Spleen (tissue), 11 donors: ENCODE measurements around the gene GKN2. TPM values are rescaled to one million over a fixed set of nuclear protein-coding genes. Genes with fewer than 3 reads are reported as not detected.

Source experiments
- DNase-seq: peaks from one replicate; pipeline ENCODE4 v3.0.0-alpha.2; 2020
- H3K27ac ChIP-seq, 8 donors: fragments of 200-600 bp; sonication (generic) in 7 of 8; 1 replicate in 4 of 8; 2 replicates in 4 of 8; pipeline versions ENCODE4 v1.5.0 to v1.8.0; 2016 to 2021; ENCODE audit warnings: inconsistent platforms in 4 of 8, mild to moderate bottlenecking in 4 of 8, moderate library complexity in 1 of 8
- H3K27me3 ChIP-seq, 7 donors: fragments of 200-600 bp; sonication (generic) in 6 of 7; replicated peaks in 1 of 7; 1 replicate in 4 of 7; 2 replicates in 3 of 7; pipeline versions ENCODE4 v1.5.0 to v1.8.0; 2016 to 2021; ENCODE audit warnings: inconsistent platforms in 3 of 7, mild to moderate bottlenecking in 1 of 7
- H3K36me3 ChIP-seq, 6 donors: fragments of 200-600 bp; sonication (generic) in 5 of 6; 1 replicate in 4 of 6; 2 replicates in 2 of 6; pipeline versions ENCODE4 v1.5.0 to v1.8.0; 2016 to 2021; ENCODE audit warnings: inconsistent platforms in 2 of 6
- H3K4me1 ChIP-seq, 6 donors: fragments of 200-600 bp; sonication (generic) in 5 of 6; 1 replicate in 3 of 6; 2 replicates in 3 of 6; pipeline versions ENCODE4 v1.5.0 to v1.8.0; 2016 to 2021; ENCODE audit warnings: inconsistent platforms in 3 of 6
- H3K4me3 ChIP-seq, 8 donors: fragments of 200-600 bp; sonication (generic) in 7 of 8; 1 replicate in 4 of 8; 2 replicates in 4 of 8; pipeline versions ENCODE4 v1.5.0 to v1.8.0; 2016 to 2021; ENCODE audit warnings: inconsistent platforms in 4 of 8, mild to moderate bottlenecking in 4 of 8, moderate library complexity in 2 of 8
- H3K9me3 ChIP-seq, 8 donors: fragments of 200-600 bp; sonication (generic) in 7 of 8; 1 replicate in 4 of 8; 2 replicates in 4 of 8; pipeline versions ENCODE4 v1.5.0 to v1.8.0; 2016 to 2021; ENCODE audit warnings: inconsistent platforms in 4 of 8
- POLR2A ChIP-seq, 3 donors: fragments of 450-650 bp; IDR thresholded peaks; one replicate each; pipeline ENCODE4 v1.5.1; 2017; ENCODE audit warnings: antibody characterized with exemption in 3 of 3, mild to moderate bottlenecking in 1 of 3
- POLR2AphosphoS5 ChIP-seq, 3 donors: sonication (generic); formaldehyde crosslinking; IDR thresholded peaks; one replicate each; pipeline ENCODE4 v1.5.1; 2017; ENCODE audit warnings: antibody characterized with exemption in 3 of 3
- WGBS, 5 donors: extraction: QIAGEN DNeasy Blood & Tissue Kit in 3 of 5; methylation state at CpG; one replicate each; pipeline versions ENCODE4 v1.1.5 to v1.1.7; 2013 to 2018; 5-methylcytosine and 5-hydroxymethylcytosine counted together
- intact Hi-C: fragments of 100-400 bp; cut with DNase I; formaldehyde crosslinking; loops from one replicate; pipeline ENCODE4 v1.15.0; 2023; ENCODE audit warnings: low total_unique reads
- polyA plus RNA-seq, 3 donors: library from polyadenylated mRNA; stranded (reverse); fragments of 200-250 nt; gene quantifications; one replicate each; pipeline ENCODE4 v1.2.1, GENCODE V29; 2013
- total RNA-seq, 7 donors: library from RNA; depleted of rRNA in 3 of 7; stranded (reverse); fragments of >200 nt in 3 of 7; fragmentation: NEBNext Ultra II Directional in 4 of 7; extraction: Animal tissue kit (Norgen Biotek cat#: 25700) in 4 of 7; gene quantifications; one replicate each; pipeline versions ENCODE4 v1.1.0 to v1.2.1, GENCODE V29; 2016 to 2021
- TF ChIP-seq, protein P1 (sequence below), 11 experiments: fragments of 200-600 bp in 7 of 11; fragments of 450-650 bp in 4 of 11; sonication (generic) in 4 of 11; IDR thresholded peaks in 8 of 11; conservative IDR thresholded peaks in 3 of 11; 1 replicate in 7 of 11; 2 replicates in 4 of 11; pipeline versions ENCODE4 v1.4.0 to v1.8.0; 2016 to 2021; ENCODE audit warnings: antibody characterized with exemption in 11 of 11, inconsistent platforms in 4 of 11, mild to moderate bottlenecking in 1 of 11
- donor health status: healthy with polysubstance abuse.
- donor health status: DM: no; HTN: no; CAD: no; lungs with moderate emphysema.
- donor health status: DM: no; HTN: no; CAD: no.
- donor health status: Bipolar disorder and iron deficiency.
- donor health status: healthy.
- donor health status: DM: no; HTN: no; CAD: no.
- donor health status: DM: yes; HTN: yes; CAD: no.

GKN2 gene
- total and polyA plus RNA-seq, 10 donors: 0.12 to 0.26 TPM; not detected in 8

DNA sequence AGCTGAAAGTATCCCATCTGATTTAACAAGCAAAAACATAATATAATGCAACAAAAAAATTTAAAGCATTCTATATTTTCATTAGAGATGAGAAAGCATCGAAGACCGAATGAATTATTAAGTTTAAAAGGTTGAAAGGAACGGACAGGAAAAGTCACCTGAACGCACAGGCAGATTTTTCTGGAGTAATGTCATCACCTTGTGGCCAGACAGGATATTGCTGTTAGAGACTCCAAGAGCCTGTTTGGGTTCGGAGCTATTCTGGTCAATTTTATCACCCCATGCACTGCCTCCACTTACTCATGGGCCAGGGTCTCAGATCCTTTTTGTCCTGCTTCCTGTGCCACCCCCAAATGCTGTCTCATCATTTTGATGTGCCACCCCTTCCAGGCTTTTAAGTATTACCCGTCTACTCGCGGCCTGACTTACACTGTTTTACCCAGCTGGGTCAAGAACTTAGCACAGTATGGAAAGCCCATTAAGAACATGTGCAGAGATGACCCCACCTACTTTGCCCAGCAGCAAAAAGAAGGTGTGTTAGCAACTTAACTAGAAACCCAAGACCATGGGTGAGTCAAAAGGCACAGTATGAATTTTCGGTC, 27.3 kb downstream of the GKN2 start:
- TF ChIP-seq, protein P1, sequence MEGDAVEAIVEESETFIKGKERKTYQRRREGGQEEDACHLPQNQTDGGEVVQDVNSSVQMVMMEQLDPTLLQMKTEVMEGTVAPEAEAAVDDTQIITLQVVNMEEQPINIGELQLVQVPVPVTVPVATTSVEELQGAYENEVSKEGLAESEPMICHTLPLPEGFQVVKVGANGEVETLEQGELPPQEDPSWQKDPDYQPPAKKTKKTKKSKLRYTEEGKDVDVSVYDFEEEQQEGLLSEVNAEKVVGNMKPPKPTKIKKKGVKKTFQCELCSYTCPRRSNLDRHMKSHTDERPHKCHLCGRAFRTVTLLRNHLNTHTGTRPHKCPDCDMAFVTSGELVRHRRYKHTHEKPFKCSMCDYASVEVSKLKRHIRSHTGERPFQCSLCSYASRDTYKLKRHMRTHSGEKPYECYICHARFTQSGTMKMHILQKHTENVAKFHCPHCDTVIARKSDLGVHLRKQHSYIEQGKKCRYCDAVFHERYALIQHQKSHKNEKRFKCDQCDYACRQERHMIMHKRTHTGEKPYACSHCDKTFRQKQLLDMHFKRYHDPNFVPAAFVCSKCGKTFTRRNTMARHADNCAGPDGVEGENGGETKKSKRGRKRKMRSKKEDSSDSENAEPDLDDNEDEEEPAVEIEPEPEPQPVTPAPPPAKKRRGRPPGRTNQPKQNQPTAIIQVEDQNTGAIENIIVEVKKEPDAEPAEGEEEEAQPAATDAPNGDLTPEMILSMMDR (IDR thresholded peaks at IDR 0.05 in 8 of 11, conservative IDR thresholded peaks at IDR 0.05 in 3 of 11): peak; percentile 65 to 91 (median 84)
- no peak for TF ChIP-seq POLR2A (IDR thresholded peaks at IDR 0.05)
- no peaks in the 10 kb centered on the region for H3K9me3 ChIP-seq
- no peaks in the 10 kb centered on the region for H3K36me3 ChIP-seq
- intact Hi-C loops: loop anchor here (5.0 kb wide), 1 partner anchor 218 kb away; no protein-coding TSS in a partner anchor
- peaks cover 0 to 5% (median 2%) of the 10 kb centered on the region in 6 donors for H3K4me1 ChIP-seq
- H3K27ac ChIP-seq: no peak overlapping the region
- 41 to 46% (median 43%) methylated on average over 9 of the region's 9 CpGs for WGBS, 5 donors
- H3K4me3 ChIP-seq: no peak overlapping the region
- no peaks in the 10 kb centered on the region for H3K27me3 ChIP-seq
- DNase-seq: no peak

DNA sequence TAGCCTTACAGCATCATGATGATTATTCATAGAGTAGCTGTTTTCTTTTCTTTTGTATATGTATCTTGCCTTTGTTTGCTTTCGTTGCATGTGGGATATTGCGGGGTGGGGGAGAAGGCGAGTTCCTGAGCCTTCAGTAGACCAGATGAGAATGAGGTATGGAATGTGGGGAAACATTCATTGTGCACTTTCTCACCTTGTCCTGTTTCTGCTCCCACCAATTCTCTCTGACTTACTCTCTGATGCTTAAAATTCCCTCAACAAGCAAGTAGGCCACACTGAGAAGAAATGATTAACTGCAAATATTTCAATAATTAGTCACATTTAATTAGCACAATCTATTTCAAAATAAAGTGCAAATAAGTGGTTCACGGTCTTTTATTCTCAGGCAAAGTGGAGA, 31.0 kb downstream of the GKN2 start:
- Histone ChIP-seq H3K4me1 (peaks cover 0 to 5% (median 2%) of the 10 kb centered on the region in 6 donors), H3K4me3 (no peak overlapping the region), H3K27me3 (no peaks in the 10 kb centered on the region), H3K36me3 (no peaks in the 10 kb centered on the region), H3K27ac (no peak overlapping the region), H3K9me3 (no peaks in the 10 kb centered on the region)
- no peak for DNase-seq
- WGBS, 5 donors: 87 to 95% (median 91%) methylated on average over 4 of the region's 4 CpGs
- TF ChIP-seq, protein P1 (IDR thresholded peaks at IDR 0.05 in 8 of 11, conservative IDR thresholded peaks at IDR 0.05 in 3 of 11): no peak
- TF ChIP-seq POLR2A (IDR thresholded peaks at IDR 0.05): no peak
- no peak for TF ChIP-seq POLR2AphosphoS5 (IDR thresholded peaks at IDR 0.05)
- intact Hi-C loops: no loop called here

DNA sequence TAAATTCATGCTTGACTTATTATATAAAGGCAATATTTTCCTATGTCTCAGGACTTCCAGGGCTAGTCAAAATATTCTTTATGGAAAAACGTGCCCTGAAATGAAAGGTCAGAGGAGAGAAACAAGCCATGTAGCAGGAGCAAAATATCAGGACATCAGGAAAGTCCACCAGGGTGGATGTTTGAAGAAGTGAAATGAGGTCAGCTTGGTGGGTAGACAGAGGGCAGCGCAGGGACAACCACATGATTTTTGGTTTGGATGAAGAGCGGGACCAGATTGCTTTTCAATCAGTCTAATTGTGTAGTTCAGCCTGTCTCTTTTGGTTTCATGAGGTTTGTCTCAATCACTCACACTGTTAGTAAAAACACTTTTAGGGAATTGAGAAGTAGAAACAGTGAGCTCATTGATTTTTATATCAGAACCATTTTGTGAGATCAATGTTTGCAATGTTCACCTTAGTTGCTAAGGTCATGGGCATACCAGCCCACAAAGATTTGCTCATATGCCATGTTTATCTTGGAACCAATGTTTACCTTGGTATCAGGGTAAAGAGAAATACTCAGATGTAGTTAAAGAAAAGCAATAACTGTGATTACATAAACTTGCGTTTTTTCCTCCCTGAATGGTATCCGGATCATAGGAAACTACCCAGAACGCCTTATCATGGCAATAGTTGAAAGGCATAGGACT, 32.1 kb downstream of the GKN2 start:
- Histone ChIP-seq H3K36me3 (no peaks in the 10 kb centered on the region), H3K4me3 (no peak overlapping the region), H3K27me3 (no peaks in the 10 kb centered on the region), H3K27ac (no peak overlapping the region), H3K9me3 (no peaks in the 10 kb centered on the region), H3K4me1 (peaks cover 0 to 5% (median 2%) of the 10 kb centered on the region in 6 donors)
- intact Hi-C loops: no loop called here
- 82 to 93% (median 92%) methylated on average over 6 of the region's 6 CpGs for WGBS, 5 donors
- no peak for TF ChIP-seq POLR2AphosphoS5 (IDR thresholded peaks at IDR 0.05)
- TF ChIP-seq, protein P1 (IDR thresholded peaks at IDR 0.05 in 8 of 11, conservative IDR thresholded peaks at IDR 0.05 in 3 of 11): no peak
- no peak for TF ChIP-seq POLR2A (IDR thresholded peaks at IDR 0.05)
- no peak for DNase-seq

DNA sequence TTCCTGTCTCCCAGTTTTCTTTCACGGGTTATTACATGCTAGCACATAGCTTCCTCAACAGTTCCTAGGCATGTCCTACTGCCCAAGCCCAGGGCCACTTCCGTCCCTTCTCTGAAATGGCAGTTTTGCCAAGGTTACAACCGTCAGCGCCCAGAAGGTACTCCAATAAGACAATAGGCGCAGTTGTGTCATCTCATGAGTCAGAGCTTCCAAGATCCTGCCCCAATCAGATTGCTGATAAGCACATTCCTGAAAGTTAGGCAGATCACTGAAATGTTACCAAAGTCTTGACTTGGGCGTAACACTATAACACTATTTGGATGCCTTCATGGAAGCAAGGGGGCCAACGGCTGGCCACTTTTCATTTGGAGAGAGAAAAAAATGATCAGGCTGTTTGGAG, 34.2 kb downstream of the GKN2 start:
- intact Hi-C loops: loop anchor here (10.0 kb wide), 1 partner anchor 454 kb away; the partner anchor contains the start of genes APLF and FBXO48
- Histone ChIP-seq H3K27ac (no peak overlapping the region), H3K27me3 (no peaks in the 10 kb centered on the region), H3K9me3 (no peaks in the 10 kb centered on the region), H3K4me3 (no peak overlapping the region), H3K4me1 (no peaks in the 10 kb centered on the region), H3K36me3 (no peaks in the 10 kb centered on the region)
- TF ChIP-seq, protein P1 (IDR thresholded peaks at IDR 0.05 in 8 of 11, conservative IDR thresholded peaks at IDR 0.05 in 3 of 11): no peak
- TF ChIP-seq POLR2A (IDR thresholded peaks at IDR 0.05) (no peak), POLR2AphosphoS5 (IDR thresholded peaks at IDR 0.05) (no peak)
- 86 to 92% (median 87%) methylated on average over 7 of the region's 7 CpGs for WGBS, 5 donors
- DNase-seq: no peak
